22Rv1 (cell line): ENCODE measurements around the gene SCN8A.

ENCODE experiments used
- CTCF ChIP-seq: fragments of 450-650 bp; IDR thresholded peaks from 2 replicates; pipeline ENCODE4 v1.5.1; 2017; ENCODE audit warnings: mild to moderate bottlenecking
- ZFX ChIP-seq: fragments of 450-650 bp; IDR thresholded peaks from 2 replicates; pipeline ENCODE4 v1.6.1; 2017; ENCODE audit warnings: antibody characterized with exemption, borderline replicate concordance

- no peak for TF ChIP-seq CTCF
- no peak for TF ChIP-seq ZFX
Measured at GRCh38 chr12:51726931-51727330, 135.9 kb downstream of the SCN8A start.
